SK-N-SH treated with all-trans-retinoic acid at 6 μM for 48 hours (cell line): Measurements from ENCODE around the gene SERGEF.

Source experiments
- ARNTL ChIP-seq: fragments of 450-650 bp; formaldehyde crosslinking; IDR thresholded peaks from 2 replicates; pipeline ENCODE4 v1.5.0; 2020; ENCODE audit warnings: low read depth, mild to moderate bottlenecking, moderate library complexity, borderline replicate concordance
- ESRRG ChIP-seq: fragments of 250-450 bp; sonication (Bioruptor Pico); IDR thresholded peaks from 2 replicates; pipeline ENCODE4 v1.6.1; 2021; ENCODE audit warnings: mild to moderate bottlenecking
- RARB ChIP-seq: fragments of 250-450 bp; sonication (Bioruptor Pico); IDR thresholded peaks from 2 replicates; pipeline ENCODE4 v1.8.0; 2021; ENCODE audit warnings: mild to moderate bottlenecking, moderate library complexity

DNA sequence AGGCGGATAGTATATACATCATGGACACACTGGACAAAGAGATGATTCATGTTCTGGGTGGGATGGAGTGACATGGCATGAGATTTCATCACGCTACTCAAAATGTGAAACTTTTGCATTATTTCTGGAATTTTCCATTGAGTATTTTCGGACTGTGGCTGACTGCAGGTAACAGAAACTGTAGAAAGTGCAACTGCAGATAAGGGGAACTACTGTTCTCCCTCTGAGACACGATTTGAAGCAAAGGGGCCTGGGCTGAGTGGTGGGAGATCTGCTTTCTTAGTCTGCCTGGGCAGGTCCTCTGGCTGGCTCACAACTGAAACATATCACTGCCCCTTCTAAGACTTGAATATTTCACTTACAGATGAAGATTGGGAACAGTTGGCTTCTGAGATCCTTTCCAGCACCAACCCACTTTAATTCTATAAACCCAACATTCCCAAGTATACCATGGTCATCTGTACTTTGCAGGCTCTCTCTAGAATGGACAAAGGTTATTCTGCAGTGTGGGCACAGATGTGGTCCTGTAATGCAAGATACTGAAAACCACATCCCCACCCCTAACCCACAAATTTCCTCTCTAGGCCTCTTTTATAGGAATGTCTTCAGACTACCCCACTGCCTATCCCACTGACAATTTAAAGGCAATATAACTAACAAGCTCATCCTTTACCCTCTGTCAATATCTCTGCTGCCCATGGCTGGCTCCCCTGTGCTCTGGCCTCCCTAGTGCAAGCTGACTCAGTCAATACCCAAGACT lies 157.1 kb downstream of the SERGEF start:
- TF ChIP-seq ESRRG (no peak), RARB (CRISPR knock-in tag) (no peak), ARNTL (CRISPR knock-in tag) (no peak)
